GM12874 (cell line): Measurements from ENCODE around the gene BUD23.

Source experiments
- CTCF ChIP-seq: IDR thresholded peaks from 2 replicates; pipeline ENCODE4 v1.5.1; 2011; ENCODE audit warnings: low read depth, mild to moderate bottlenecking, control low read depth, low read length, moderate library complexity; ENCODE audit not compliant: insufficient read depth

The BUD23 gene, protein sequence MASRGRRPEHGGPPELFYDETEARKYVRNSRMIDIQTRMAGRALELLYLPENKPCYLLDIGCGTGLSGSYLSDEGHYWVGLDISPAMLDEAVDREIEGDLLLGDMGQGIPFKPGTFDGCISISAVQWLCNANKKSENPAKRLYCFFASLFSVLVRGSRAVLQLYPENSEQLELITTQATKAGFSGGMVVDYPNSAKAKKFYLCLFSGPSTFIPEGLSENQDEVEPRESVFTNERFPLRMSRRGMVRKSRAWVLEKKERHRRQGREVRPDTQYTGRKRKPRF

GRCh38 chr7:73683056-73683787 is at the start of gene BUD23, which contains the start of gene DNAJC30:
BUD23 (plus strand) TSS chr7:73683597; CDS start chr7:73683626, 29 bp downstream.
DNAJC30 (minus strand) TSS chr7:73683453; CDS start chr7:73683423, 30 bp downstream.
- TF ChIP-seq CTCF, result no peak

GRCh38 chr7:73633844-73634243 is 49.6 kb upstream of the BUD23 start:
- no peak for TF ChIP-seq CTCF

- no peak for TF ChIP-seq CTCF
These were observed 47.8 kb upstream of the BUD23 start for GRCh38 chr7:73635428-73636200.

DNA sequence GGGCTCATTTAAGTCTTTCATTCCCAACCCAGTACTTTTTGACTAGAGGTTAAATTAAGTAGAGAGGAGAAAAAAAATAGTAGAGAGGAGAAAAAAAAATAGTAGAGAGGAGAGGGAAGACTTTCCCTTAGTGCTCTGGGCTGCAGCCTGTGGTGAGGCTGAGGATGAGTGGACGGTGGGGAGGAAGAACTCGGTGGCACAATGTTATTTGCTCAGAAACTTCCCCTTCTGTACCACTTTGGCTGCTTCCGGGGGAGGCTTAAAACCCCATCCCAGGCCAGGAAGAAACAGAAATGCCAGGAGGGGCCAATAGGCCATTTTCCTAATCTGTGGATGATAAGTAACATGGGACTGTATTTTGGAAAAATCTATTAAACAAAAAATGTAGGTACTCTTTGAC is 44.5 kb upstream of the BUD23 start:
- TF ChIP-seq CTCF, result no peak

- TF ChIP-seq CTCF, result no peak
These were observed 40.6 kb upstream of the BUD23 start for GRCh38 chr7:73642834-73643233.

- TF ChIP-seq CTCF, result no peak
These were observed 38.6 kb upstream of the BUD23 start for GRCh38 chr7:73644688-73645286.
